AG08395 (cell line): ENCODE data around the gene CCP110.
"Not testable (repeated sequence)": the region's sequence is repeated elsewhere in the genome, so short reads cannot be mapped to it uniquely, and the experiment has no call there.

Experiments used
- DNase-seq: peaks from one replicate; pipeline ENCODE4 v3.0.0; 2012; ENCODE audit warnings: mixed read lengths, low spot score

CCP110 gene

DNA sequence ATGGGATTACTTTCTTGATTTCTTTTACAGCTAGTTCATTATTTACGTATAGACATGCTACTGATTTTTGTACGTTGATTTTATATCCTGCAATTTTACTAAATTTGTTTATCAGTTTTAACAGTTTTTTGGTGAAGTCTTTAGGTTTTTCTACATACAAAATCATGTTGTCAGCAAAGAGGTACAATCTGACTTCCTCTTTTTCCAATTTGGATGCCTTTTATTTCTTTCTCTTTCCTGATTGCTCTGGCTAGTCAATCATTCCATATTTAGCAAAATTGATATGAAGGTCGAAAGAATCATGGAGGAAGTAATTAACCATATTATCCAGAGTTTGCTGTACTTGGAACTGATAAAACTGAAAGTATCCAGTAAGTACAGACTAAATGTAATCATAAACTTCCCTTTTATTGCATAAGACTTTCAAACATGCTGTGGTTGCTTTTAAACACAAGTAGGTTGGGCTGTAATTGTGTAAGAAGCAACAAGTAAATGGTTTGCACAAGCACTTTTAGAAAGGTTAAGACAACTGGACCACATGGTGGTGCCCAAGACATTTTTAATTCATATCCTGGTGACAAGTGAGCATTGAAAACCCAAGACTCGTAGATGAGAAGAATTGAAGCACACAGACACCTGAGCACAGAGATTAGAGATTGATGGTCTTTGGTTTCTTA, 10.2 kb upstream of the CCP110 start:
- no peak for DNase-seq

- no peak for DNase-seq
These were observed 8.0 kb upstream of the CCP110 start for GRCh38 chr16:19515757-19516156.

GRCh38 chr16:19517424-19518089, 6.2 kb upstream of the CCP110 start:
- no peak for DNase-seq

DNA sequence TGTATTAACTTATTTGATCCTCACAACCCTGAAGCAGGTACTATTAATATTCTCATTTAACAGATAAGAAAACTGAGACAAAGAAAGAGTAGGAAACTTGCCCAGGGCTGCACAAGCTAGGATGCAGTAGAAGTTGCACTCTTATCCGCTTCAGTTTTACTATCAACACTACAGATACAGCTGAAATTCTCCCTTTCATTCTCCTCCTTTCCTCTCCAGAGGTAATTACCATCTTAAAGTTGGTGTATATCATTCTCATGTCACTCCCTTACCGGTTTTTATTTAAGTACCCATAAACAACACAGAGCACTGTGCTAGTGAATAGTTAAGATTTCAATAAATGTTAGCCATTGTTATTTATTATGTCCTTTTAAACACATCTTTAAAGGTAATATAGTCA, 5.4 kb upstream of the CCP110 start:
- no peak for DNase-seq

GRCh38 chr16:19520861-19521331, 2.8 kb upstream of the CCP110 start:
- no peak for DNase-seq

- DNase-seq: peak; percentile 96
These were observed 2.0 kb upstream of the CCP110 start, which contains the start of gene GDE1 for GRCh38 chr16:19521471-19522396. GDE1 (minus strand) TSS chr16:19522098; CDS start chr16:19521964, 134 bp downstream.

- no peak for DNase-seq
These were observed 1.4 kb upstream of the CCP110 start for GRCh38 chr16:19522397-19522732.

DNA sequence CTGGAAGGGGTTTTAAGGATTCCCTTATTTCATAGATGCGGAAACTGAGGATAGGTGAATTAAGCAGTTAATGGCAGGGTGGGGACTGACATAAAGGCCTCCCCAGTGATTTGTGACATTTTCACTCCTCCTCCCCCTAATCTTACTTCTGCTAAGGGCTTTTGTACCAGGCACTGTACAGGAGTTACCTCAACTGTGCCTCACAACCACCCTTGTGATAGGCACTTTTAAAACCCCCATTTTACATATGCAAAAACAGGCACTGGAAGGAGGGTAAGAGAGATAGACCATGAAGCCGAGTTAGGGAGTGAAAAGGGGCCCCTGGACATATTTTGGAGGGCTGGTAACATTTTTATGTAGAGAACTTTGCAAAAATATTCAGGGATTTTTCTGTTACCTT, 982 bp upstream of the CCP110 start:
- no peak for DNase-seq

DNA sequence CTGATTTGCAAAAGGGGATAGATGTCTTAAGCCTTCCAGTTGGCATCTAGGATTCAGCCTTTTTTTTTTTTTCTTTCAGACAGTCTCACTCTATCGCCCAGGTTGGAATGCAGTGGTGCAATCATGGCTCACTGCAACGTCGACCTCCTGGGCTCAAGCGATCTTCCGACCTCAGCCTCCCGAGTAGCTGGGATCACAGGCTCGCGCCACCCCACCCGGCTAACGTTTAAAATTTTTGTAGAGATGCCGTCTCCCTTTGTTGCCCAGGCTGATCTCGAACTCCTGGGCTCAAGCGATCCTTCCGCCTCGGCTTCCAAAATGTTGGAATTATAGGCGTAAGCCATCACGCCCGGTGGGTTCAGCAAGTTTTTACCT, 571 bp upstream of the CCP110 start:
- DNase-seq: no peak

- no peak for DNase-seq
These were observed 544 bp downstream of the CCP110 start for GRCh38 chr16:19524356-19524615.

DNA sequence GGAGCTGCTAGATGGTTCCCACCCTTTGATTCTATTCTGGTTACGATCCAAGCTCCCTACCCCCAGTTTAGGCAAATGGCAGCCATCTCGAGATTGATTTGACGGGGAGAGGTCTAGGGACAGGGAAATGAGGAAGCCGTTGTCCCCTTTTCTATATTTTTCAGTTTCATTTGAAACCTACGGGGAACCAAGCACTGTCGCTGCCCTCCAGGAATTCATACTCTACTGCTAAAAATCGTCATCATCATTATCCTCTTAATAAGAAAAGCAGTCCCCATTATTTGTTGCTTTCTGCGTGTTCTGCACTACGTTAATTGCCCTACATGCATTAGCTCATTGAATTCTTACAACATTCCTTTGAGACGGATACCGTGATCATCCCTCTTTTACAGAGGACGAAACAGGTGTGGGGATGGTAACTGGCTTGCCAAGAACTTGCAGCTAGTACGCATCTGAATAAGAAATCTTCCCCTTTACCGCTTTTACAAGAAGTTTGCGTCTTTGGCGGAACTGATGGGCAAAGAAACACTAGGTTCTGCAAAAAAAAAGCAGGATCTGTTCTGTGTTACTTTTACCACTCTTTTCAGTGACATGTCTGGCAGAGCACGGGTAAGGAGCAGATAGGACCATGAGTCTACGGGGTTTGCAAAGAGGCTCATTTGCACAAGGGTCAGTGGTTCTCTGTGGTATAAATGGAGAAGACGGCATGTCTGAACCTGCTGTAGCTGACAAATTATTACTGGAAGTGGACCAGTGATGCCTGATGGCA, 1.1 kb downstream of the CCP110 start:
- no peak for DNase-seq

DNA sequence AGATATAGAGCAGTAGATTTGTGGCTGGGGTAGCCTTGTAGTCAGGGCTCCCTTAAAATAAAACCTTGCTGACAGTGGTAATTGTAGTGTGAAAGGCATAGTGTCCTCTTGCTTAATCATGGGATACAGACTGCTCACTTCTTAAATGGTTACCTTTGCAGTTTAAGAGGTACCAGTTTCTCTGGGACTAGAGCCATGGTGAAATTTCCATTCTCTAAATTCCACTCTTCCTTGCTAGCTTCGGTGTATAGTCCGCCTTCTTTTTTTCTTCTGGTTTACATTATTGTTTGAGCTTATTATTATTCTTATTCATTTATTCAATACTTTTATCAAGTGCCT, 1.6 kb downstream of the CCP110 start:
- DNase-seq: no peak

GRCh38 chr16:19527161-19527560, 3.4 kb downstream of the CCP110 start:
- no peak for DNase-seq

DNA sequence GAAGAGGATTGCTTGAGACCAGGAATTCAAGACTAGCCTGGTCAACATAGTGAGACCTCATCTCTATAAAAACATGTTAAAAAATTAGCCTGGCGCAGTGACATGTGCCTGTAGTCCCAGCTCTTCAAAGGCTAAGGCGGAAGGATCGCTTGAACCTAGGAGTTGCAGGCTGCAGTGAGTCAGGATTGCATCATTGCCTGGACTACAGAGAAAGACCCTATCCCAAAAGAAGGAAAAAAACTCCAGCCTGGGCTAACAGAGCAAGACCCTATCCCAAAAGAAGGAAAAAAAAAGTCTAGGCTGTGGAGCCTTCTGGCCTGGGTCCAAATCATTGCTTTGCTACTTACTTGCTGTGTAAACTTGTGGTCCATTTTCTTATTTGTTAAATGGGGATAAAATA, 4.9 kb downstream of the CCP110 start:
- no peak for DNase-seq

GRCh38 chr16:19532601-19533000, 8.9 kb downstream of the CCP110 start:
- no peak for DNase-seq

- no peak for DNase-seq
These were observed 16.7 kb downstream of the CCP110 start for GRCh38 chr16:19540241-19540970.

DNA sequence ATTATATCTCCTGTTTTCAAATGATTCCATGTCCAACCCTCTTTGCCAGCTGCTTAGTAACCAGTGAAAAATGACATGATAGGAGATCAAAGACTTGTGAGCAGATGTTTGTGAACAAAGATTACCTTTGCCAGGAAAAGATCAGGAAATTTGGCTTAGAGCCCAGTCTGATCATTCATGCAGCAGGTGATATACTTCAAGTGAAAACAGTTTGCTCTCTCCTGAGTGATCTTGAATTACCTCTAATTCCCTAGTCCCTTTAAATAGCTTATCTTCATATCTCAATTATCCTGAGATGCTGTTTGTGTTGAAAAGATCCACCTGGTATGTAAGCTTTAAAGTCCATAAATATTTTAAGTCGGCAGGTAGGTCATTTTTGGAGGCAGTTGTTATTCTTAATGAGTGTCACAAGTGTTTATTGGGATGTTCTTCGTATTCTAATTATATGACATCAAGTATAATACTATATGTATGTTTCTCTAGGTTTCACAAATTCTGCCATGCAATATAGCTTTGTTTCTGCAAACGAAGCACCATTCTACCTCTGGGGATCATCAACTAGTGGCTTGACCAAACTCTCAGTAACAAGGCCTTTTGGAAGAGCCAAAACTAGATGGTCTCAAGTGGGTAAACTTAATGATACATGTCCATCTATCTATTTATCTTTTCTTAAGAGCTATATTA, 18.5 kb downstream of the CCP110 start:
- DNase-seq: no peak

GRCh38 chr16:19543278-19543996, 19.7 kb downstream of the CCP110 start:
- not testable (repeated sequence) for DNase-seq

GRCh38 chr16:19548144-19548543, 24.4 kb downstream of the CCP110 start:
- DNase-seq: no peak

- DNase-seq: no peak
These were observed 25.9 kb downstream of the CCP110 start for GRCh38 chr16:19549673-19550072.
